HG02678 (cell line): ENCODE data around the gene TCTN2.

Source experiments
- ATAC-seq: cut with Tn5 transposase; IDR thresholded peaks from one replicate; pipeline ENCODE4 v1.9.1; 2021; ENCODE audit warnings: mild to moderate bottlenecking, moderate library complexity; ENCODE audit not compliant: unreplicated experiment

TCTN2 gene

DNA sequence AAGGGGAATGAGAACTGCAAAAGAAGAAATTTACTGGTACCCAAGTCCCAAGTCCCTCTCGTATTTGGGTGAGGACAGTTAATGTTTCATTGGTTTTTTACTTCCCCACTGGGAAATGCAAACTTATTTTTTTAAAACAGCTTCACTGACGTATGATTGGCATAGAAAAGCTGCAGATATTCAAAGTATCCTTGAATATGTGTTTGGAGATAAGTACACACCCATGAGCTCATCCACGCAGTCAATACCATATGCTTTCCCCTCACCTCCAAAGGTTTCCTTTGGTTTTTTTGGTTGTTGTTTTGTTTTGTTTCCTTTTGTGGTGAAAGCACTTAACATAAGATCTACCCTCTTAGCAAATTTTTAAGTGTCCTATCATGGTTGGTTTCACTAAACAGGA lies 13.1 kb downstream of the TCTN2 start:
- no peak for ATAC-seq

GRCh38 chr12:123686636-123687190 lies 15.8 kb downstream of the TCTN2 start:
- no peak for ATAC-seq

DNA sequence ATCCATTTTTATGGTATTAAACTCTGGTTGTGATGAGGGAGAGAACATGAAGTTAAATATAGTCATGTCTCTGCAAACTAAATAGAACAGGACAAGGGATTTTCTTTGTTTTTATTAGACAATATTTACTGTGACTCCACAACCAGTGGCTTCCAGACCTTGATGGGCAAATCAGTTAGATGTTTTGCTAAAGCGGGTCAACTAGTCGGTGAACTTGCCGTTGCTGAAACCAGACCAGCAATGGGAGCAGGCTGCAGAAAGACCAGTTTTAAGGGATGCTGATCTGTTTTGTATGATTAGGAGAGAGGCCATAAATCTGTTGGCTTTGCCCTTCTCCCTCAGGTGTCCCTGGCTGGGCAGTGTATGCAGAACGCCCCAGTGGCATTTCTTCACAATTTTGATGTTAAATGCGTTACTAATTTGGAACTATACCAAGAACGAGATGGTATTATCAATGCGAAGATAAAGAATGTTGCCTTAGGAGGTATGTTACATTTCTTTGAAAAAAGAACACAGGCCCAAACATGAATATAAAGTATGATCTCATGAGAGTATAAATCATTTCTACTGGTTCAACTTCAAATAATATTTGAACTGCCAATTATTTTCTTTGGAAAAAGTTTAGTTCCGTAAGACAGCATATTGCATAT lies 19.4 kb downstream of the TCTN2 start:
- no peak for ATAC-seq

- ATAC-seq = no peak
Measured at GRCh38 chr12:123696207-123696606, 25.3 kb downstream of the TCTN2 start.

DNA sequence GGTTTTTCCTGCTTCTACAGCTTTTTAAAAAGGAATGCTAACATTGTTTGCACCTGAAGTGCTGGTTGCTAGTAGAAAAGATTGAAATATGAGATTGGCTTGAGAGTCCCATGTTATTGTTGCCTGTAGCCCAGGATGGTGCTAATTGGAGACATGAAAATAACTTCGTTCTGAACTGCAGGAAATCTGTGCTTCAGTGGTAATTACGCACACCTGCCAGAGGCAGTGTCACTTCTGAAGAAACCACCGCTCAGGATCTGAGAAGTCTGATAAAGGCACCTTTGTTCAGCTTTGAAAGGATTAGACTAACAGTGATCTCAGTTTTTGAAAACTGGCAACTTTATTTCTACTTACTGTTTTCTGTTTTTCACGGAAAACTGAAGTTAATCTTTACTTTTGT lies 25.7 kb downstream of the TCTN2 start:
- ATAC-seq = no peak

- no peak for ATAC-seq
Measured at GRCh38 chr12:123705935-123706334, 35.0 kb downstream of the TCTN2 start.

GRCh38 chr12:123707466-123707865 lies 36.6 kb downstream of the TCTN2 start:
- no peak for ATAC-seq

- ATAC-seq = no peak
Measured at GRCh38 chr12:123712780-123713319, 41.9 kb downstream of the TCTN2 start.

DNA sequence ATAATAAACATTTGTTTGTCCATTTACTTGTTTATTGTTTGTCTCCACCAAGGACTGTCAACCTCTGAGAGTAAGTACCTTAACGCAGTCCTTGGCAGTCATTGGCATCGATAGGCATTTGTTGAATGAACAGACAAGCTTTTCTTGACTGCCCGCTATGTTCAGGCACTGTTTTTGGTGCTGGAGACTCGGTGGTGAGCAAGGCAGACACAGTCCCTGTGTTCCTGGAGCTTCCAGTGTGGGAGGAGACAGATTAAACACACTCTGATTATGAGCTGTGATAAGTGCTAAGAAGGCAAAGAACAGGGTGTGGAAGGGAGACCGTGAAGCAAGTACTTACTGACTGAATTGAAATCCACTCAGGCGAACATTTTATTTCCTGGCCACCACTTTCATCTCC lies 42.5 kb downstream of the TCTN2 start:
- ATAC-seq = no peak

DNA sequence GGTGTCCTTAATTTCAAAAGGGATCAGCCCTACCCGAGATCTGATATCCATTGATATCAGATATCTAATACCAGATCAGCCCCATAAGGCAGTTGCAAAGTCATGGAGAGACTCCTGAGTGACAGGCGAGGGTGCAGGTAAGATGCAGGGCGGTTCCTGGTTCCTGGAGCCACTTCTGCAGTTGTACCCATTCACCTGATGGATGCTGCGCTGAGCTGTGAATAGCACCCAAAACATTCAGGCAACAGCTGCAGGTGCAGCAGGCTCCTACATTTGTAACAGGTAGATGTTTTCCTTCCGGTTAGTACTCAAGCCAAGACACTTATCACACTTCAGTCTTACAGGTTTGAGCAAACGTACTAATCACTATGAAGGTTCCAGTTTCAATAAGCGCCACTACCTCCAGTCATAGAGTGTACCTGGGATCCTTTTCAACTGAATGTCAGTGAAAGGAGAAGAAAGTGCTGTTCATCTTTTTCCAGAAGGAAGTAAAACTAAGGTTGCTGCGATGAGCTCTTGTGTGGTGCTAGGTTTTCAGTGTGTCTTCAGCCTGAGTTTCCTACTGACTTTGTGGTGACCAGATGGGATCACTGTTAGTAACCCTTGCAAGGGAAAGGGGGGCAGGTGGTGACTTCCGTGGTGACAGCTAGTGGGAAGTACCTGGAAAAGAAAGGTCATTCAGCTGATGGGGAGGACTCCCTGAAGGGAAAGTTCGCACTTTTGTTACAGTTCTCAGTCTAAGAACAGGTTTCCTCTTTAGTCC lies 43.1 kb downstream of the TCTN2 start:
- peak; percentile 31 for ATAC-seq

GRCh38 chr12:123715195-123715594 lies 44.3 kb downstream of the TCTN2 start:
- no peak for ATAC-seq

- no peak for ATAC-seq
Measured at GRCh38 chr12:123717350-123717749, 46.4 kb downstream of the TCTN2 start.

DNA sequence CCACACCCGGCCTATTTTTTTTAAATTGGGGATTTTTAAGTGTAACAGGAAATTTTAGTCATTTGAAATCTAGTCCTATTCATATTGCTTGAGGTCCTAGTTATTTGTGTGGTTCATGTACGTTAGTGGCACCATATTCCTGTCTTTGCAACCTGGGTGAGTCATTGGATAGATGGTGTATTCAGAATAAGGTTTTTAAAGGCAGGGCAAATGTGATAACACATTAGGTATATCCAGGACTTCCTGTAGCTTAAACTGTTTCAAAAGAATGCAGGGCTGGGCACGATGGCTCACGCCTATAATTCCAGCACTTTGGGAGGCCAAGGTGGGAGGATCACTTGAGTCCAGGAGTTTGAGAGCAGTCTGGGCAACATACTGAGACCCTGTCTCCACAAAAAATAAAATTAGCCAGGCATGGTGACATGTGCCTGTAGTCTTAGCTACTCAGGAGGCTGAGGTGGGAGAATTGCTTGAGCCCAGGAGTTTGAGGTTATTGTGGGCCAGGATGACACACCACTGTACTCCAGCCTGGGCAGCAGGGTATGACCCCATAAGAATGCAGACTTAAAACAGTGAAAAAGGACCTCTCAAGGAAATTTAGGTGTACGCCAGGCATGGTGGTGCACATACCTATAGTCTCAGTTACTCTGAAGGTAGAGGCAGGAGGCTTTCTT lies 49.4 kb downstream of the TCTN2 start:
- ATAC-seq = no peak

DNA sequence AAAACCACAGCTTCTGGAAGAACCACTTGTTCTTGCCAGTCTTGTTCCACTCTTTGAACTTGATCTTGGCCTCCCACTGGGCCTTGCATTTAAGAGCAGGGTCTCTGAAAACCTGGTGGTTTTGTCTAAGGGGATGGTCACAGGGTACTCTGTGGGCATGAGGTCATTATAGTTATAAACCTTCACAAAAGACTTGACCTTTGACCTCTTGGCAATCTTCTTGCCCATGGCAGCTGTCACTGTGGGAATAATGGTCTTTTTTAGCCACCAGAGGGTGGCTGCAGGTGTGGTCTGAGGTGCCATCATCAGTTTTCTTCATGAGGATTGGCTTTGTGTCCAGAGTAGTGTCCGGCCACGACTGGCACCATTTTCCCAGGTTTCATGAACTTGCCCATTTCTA lies 50.3 kb downstream of the TCTN2 start:
- no peak for ATAC-seq

DNA sequence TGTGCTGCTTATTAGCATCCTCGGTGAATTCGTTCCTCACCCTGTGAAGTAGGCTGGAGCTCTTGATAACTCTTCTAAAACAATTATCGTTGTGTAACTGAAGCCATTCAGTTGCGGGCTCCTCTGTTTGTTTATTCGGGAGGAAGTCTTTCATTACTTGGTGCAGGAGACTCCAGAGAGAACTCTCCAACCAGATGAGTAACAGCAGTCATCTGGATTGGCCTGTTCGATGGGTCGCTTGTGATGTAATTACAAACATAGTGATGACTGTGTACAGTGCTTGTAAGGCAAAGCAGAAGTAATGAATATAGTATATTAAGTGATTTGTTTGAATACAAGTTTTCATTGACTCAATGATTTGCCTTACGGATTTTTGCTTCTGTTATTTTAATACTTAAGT lies 52.1 kb downstream of the TCTN2 start:
- ATAC-seq = no peak

- no peak for ATAC-seq
Measured at GRCh38 chr12:123723765-123724164, 52.9 kb downstream of the TCTN2 start.

- ATAC-seq = no peak
Measured at GRCh38 chr12:123726244-123726643, 55.3 kb downstream of the TCTN2 start.

DNA sequence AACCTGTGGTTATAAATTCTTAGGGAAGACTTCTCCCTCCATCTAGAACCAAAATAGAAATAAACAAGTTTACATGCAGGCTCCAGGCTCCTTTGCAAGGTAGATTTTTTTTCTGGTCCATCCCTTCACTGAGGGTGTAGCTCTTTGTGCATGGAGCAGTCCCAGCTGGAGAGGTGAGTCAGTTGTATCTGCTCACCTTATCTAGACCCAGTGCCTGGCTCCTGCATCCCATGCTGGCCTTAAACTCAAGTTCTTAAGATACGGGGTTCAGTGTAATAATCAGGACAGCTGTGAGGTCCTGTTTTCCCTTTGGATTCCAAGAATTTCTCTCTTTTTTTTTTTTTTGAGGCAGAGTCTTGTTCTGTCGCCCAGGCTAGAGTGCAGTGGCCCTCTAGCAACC lies 56.0 kb downstream of the TCTN2 start:
- ATAC-seq = no peak

GRCh38 chr12:123727878-123728277 lies 57.0 kb downstream of the TCTN2 start:
- ATAC-seq = no peak

- no peak for ATAC-seq
Measured at GRCh38 chr12:123731596-123731995, 60.7 kb downstream of the TCTN2 start.

DNA sequence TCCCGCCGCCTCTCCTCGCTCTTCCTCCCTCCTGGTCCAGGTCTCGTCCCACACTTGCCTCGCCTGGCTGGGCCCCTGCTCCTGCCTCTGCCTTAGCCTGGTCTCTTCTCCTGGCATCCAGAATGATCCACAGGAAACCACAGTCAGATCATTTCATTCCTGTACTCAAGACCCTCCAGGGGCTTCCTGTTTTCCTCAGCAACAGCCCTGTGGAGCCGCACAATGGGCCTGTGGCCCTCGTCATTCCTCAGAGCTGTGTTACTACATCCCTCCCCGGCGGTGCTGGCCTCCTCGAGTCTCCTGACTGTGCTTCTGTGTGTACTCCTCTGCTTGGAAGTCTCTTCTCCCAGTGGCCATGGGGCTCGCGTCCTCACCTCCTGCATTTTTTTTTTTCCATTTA lies 61.3 kb downstream of the TCTN2 start:
- no peak for ATAC-seq

GRCh38 chr12:123733229-123733628 lies 62.3 kb downstream of the TCTN2 start:
- ATAC-seq = no peak
